ENCODE results near the gene EIF2AK2. TPM values are rescaled to one million over a fixed set of nuclear protein-coding genes. Genes with fewer than 3 reads are reported as not detected.

EIF2AK2 gene
- total and polyA plus RNA-seq, 5 experiments from 2014 or later = 18.8 to 31.1 (median 24.4) TPM

DNA sequence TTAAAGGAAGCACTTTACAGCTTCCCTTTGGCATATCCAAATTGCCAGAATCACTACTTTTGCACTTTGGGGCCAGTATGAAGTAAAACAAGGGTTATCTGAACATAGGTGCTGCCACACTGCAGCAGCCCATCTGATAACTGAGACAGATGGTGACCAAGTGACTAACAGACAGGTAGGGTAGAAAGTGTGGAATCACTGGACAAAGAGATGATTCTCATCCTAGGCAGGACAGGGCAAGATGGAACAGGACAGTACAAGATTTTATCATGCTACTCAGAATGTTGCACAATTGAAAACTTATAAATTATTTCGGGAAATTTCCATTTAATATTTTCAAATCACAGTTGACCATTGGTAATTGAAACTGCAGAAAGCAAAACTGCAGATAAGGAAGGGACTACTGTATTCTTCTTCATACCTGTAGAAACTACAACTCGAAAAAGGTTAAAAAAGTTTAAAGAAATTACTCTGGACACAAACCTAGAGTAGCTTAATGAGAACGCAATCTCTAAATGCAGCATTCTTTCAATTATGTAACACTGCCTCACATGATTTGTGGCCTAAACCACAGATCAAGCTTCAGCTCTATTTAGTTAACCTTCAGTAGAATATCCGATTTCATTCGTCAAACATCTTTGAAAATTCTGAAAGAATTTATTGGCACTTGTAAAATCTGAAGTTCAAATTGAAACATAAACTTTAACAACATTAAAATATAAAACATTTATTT lies 104.0 kb downstream of the EIF2AK2 start:
- peaks cover 8 to 82% (median 37%) of the 10 kb centered on the region in 3 donors for H3K36me3 Mint-ChIP-seq
- H3K27me3 Mint-ChIP-seq = no peaks in the 10 kb centered on the region
- H3K9me3 Mint-ChIP-seq = no peaks in the 10 kb centered on the region
- POLR2A ChIA-PET = no interaction called here
- no peak overlapping the region for H3K4me3 Mint-ChIP-seq
- ATAC-seq = no peak
- no peak for DNase-seq
- no peak overlapping the region for H3K27ac Mint-ChIP-seq
- peaks cover 0 to 2% (median 0%) of the 10 kb centered on the region in 4 donors for H3K4me1 Mint-ChIP-seq

Other genes starting within 250 kb of the EIF2AK2 start
- gene STRN, start 190.4 kb downstream of the EIF2AK2 start, total RNA-seq = 10 to 100 TPM; 33.4 to 34.9 TPM
- 10 to 100 TPM in 1 of 3 donors, 1 to 10 TPM in 2; 6.8 to 10.8 (median 7.8) TPM for gene STRN, start 190.4 kb downstream of the EIF2AK2 start, polyA plus RNA-seq
- 10 to 100 TPM; 36.6 to 40.2 TPM for gene HEATR5B, start 72.6 kb downstream of the EIF2AK2 start, total RNA-seq
- 10 to 100 TPM in 1 of 3 donors, 1 to 10 TPM in 2; 5.1 to 10.1 (median 7.1) TPM for gene HEATR5B, start 72.6 kb downstream of the EIF2AK2 start, polyA plus RNA-seq
- gene GPATCH11, start 72.5 kb downstream of the EIF2AK2 start, total RNA-seq = 10 to 100 TPM; 15.3 to 16.8 TPM
- 1 to 10 TPM; 6.7 to 9.6 (median 9.5) TPM for gene GPATCH11, start 72.5 kb downstream of the EIF2AK2 start, polyA plus RNA-seq
- gene SULT6B1, start 31.7 kb upstream of the EIF2AK2 start, total RNA-seq = not detected
- gene SULT6B1, start 31.7 kb upstream of the EIF2AK2 start, polyA plus RNA-seq = not detected
- 10 to 100 TPM; 42.3 to 45.4 TPM for gene CEBPZOS, start 39.5 kb upstream of the EIF2AK2 start, total RNA-seq
- gene CEBPZOS, start 39.5 kb upstream of the EIF2AK2 start, polyA plus RNA-seq = 10 to 100 TPM; 43.0 to 44.5 (median 43.8) TPM
- gene CEBPZ, start 74.6 kb upstream of the EIF2AK2 start, total RNA-seq = 10 to 100 TPM; 88.4 to 98.5 TPM
- 10 to 100 TPM; 24.3 to 37.8 (median 25.7) TPM for gene CEBPZ, start 74.6 kb upstream of the EIF2AK2 start, polyA plus RNA-seq
- gene NDUFAF7, start 74.7 kb upstream of the EIF2AK2 start, total RNA-seq = 10 to 100 TPM; 32.4 to 35.2 TPM
- gene NDUFAF7, start 74.7 kb upstream of the EIF2AK2 start, polyA plus RNA-seq = 1 to 10 TPM; 5.7 to 9.5 (median 8.4) TPM
- gene PRKD3, start 167.9 kb upstream of the EIF2AK2 start, total RNA-seq = 10 to 100 TPM; 47.3 to 50.2 TPM
- gene PRKD3, start 167.9 kb upstream of the EIF2AK2 start, polyA plus RNA-seq = 10 to 100 TPM; 22.9 to 26.5 (median 25.0) TPM
- under 1 TPM in 1 of 2 experiments, not detected in 1; 0.52 TPM for gene QPCT, start 187.7 kb upstream of the EIF2AK2 start, total RNA-seq
- under 1 TPM in 2 of 3 donors, not detected in 1; 0.20 to 0.50 TPM for gene QPCT, start 187.7 kb upstream of the EIF2AK2 start, polyA plus RNA-seq